PFSK-1 (cell line): ENCODE results near the gene SMARCA4.

Source experiments
- FOXP2 ChIP-seq: optimal IDR thresholded peaks from 2 replicates; pipeline ENCODE3; 2011; ENCODE audit warnings: borderline replicate concordance, control low read depth, inconsistent platforms; ENCODE audit not compliant: insufficient read depth; ENCODE audit errors: extremely low read length, extremely low read depth
- POLR2AphosphoS5 ChIP-seq: IDR thresholded peaks from 2 replicates; pipeline ENCODE4 v1.6.1; 2012; ENCODE audit warnings: low read depth, mild to moderate bottlenecking, control low read depth, low read length, moderate library complexity
- REST ChIP-seq, 2 experiments: IDR thresholded peaks; 2 replicates each; pipeline versions ENCODE4 v1.6.1 to v1.8.0; 2011 to 2012; ENCODE audit warnings: low read depth in 2 of 2, low read length in 2 of 2, control low read depth in 1 of 2, inconsistent platforms in 1 of 2, mild to moderate bottlenecking in 1 of 2, moderate library complexity in 1 of 2; ENCODE audit not compliant: insufficient read depth in 1 of 2
- SIN3A ChIP-seq: IDR thresholded peaks from 2 replicates; pipeline ENCODE4 v1.6.1; 2012; ENCODE audit warnings: mild to moderate bottlenecking, low read length, moderate library complexity, borderline replicate concordance; ENCODE audit not compliant: insufficient read depth
- TAF1 ChIP-seq: IDR thresholded peaks from 2 replicates; pipeline ENCODE4 v1.6.1; 2012; ENCODE audit warnings: low read length, control low read depth, borderline replicate concordance; ENCODE audit not compliant: insufficient read depth

SMARCA4 gene

GRCh38 chr19:11070123-11070522, 109.3 kb downstream of the SMARCA4 start:
- TF ChIP-seq TAF1 = no peak
- no peak for TF ChIP-seq FOXP2
- no peak for TF ChIP-seq REST (IDR thresholded peaks at IDR 0.05; ENCODE audit: insufficient read depth in 1 of 2, low read depth in 2 of 2, low read length in 2 of 2)
- TF ChIP-seq SIN3A = no peak
- TF ChIP-seq POLR2AphosphoS5 = no peak

- TF ChIP-seq REST (IDR thresholded peaks at IDR 0.05; ENCODE audit: insufficient read depth in 1 of 2, low read depth in 2 of 2, low read length in 2 of 2) (no peak), FOXP2 (no peak), POLR2AphosphoS5 (no peak), TAF1 (no peak), SIN3A (no peak)
These were observed 112.7 kb downstream of the SMARCA4 start for GRCh38 chr19:11073568-11073967.

GRCh38 chr19:11078893-11079292, 118.1 kb downstream of the SMARCA4 start:
- TF ChIP-seq TAF1 (no peak), SIN3A (no peak), POLR2AphosphoS5 (no peak), REST (IDR thresholded peaks at IDR 0.05; ENCODE audit: insufficient read depth in 1 of 2, low read depth in 2 of 2, low read length in 2 of 2) (no peak), FOXP2 (no peak)

GRCh38 chr19:11079999-11080398, 119.2 kb downstream of the SMARCA4 start:
- no peak for TF ChIP-seq FOXP2
- no peak for TF ChIP-seq SIN3A
- no peak for TF ChIP-seq TAF1
- TF ChIP-seq REST (IDR thresholded peaks at IDR 0.05; ENCODE audit: insufficient read depth in 1 of 2, low read depth in 2 of 2, low read length in 2 of 2) = no peak
- TF ChIP-seq POLR2AphosphoS5 = no peak

GRCh38 chr19:11087870-11088505, 127.2 kb downstream of the SMARCA4 start:
- TF ChIP-seq TAF1 = no peak
- no peak for TF ChIP-seq REST (IDR thresholded peaks at IDR 0.05; ENCODE audit: insufficient read depth in 1 of 2, low read depth in 2 of 2, low read length in 2 of 2)
